ENCODE data around the gene TAC3.

DNA sequence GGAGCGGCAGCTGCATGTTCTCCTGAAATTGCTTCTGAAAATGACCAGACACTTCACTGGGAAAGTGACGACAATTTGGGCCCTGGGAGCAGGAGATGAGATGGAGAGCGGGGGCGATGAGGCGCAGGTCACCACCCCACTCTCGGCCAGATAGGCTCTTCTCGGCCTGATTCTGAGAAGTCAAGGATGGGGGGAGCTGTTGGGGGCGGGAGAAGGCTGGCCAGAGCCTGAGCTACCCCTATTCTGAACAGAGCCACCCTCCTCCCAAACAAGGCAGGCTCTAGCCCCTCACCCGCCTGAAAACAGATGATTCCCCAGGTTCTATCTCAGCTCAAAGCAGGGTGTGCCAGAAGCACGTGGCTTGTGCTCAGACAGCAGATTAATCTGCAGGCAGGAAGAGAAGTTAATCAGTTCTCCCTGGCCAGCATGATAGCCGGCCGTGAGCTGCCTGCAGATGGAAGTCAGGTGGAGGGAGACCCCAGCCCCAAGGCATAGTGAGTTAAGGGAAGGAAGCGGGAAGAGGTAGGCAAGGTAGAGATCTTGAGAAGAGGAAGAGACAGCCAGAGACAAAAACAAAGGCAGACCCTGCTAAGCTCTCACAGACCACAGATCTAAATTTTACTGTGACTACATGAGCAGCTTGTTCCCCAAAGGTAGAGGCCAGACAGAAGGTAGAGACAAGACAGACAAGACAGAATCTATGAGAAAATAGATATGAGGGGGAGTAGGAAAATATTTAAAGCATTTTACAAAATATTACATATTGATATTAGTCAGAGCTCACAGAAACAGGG lies 10.9 kb upstream of the TAC3 start:
- no peak for TF ChIP-seq EZH2 (IDR thresholded peaks at IDR 0.05; ENCODE audit: insufficient read depth, low read length)
- TF ChIP-seq, protein P1, sequence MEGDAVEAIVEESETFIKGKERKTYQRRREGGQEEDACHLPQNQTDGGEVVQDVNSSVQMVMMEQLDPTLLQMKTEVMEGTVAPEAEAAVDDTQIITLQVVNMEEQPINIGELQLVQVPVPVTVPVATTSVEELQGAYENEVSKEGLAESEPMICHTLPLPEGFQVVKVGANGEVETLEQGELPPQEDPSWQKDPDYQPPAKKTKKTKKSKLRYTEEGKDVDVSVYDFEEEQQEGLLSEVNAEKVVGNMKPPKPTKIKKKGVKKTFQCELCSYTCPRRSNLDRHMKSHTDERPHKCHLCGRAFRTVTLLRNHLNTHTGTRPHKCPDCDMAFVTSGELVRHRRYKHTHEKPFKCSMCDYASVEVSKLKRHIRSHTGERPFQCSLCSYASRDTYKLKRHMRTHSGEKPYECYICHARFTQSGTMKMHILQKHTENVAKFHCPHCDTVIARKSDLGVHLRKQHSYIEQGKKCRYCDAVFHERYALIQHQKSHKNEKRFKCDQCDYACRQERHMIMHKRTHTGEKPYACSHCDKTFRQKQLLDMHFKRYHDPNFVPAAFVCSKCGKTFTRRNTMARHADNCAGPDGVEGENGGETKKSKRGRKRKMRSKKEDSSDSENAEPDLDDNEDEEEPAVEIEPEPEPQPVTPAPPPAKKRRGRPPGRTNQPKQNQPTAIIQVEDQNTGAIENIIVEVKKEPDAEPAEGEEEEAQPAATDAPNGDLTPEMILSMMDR (IDR thresholded peaks at IDR 0.05; ENCODE audit: insufficient read depth, low read depth, low read length): no peak
